Measurements from ENCODE around the gene PPP1R9B.
A peak's percentile ranks its signal among the peaks of the same experiment; 100 is the strongest.

PPP1R9B gene

DNA sequence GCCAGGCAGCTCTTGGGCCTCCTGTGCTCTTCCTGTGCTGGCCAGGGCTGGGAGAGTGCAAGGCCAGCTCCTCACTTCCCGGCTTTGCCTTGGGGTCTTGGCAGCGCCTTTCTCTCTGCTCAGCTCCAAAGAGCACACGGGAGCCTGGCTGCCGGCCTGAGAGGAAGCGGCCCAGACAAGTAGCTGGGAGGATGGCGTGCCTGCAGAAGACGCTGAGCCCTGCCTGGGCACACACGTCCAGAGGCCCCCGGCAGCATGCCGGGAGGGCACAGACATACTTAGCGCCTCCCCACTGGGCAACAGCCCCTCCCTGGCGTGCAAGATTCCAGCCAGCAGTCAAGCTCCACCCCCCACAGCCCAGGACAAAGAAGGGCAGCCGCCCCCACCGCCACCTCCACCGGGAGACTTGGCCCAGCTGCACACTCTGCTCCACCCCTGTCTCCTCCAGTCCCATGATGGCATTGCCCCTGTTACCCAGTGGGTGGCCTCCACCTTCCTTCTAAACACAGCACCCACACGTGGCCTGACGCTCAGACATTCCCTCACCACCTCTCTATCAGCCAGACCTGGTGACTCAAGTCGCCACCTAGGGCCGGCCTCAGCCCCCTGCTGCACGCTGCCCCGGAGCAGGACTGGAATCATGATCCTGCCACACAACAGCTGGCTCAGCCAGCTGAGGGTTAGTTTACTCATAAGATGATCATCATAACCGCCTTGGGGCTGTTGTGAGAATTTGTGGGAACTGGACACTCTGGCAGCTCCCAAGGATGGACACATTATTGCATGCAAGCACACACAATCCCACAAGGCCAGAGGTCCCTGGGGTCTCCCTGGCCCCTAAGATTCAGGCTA is 27.7 kb upstream of the PPP1R9B start:
- Histone ChIP-seq H3K4me3 (replicated peaks; ENCODE audit: low read depth, low read length) (no peak overlapping the region), H3K36me3 (ENCODE audit: control insufficient read depth, insufficient read depth, low read length) (no peaks in the 10 kb centered on the region), H3K27me3 (replicated peaks; ENCODE audit: control insufficient read depth, insufficient read depth, low read length) (no peaks in the 10 kb centered on the region)
- DNase-seq (ENCODE audit: extremely low read depth, insufficient read length), result peak; percentile 57
- TF ChIP-seq, protein P1, sequence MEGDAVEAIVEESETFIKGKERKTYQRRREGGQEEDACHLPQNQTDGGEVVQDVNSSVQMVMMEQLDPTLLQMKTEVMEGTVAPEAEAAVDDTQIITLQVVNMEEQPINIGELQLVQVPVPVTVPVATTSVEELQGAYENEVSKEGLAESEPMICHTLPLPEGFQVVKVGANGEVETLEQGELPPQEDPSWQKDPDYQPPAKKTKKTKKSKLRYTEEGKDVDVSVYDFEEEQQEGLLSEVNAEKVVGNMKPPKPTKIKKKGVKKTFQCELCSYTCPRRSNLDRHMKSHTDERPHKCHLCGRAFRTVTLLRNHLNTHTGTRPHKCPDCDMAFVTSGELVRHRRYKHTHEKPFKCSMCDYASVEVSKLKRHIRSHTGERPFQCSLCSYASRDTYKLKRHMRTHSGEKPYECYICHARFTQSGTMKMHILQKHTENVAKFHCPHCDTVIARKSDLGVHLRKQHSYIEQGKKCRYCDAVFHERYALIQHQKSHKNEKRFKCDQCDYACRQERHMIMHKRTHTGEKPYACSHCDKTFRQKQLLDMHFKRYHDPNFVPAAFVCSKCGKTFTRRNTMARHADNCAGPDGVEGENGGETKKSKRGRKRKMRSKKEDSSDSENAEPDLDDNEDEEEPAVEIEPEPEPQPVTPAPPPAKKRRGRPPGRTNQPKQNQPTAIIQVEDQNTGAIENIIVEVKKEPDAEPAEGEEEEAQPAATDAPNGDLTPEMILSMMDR (IDR thresholded peaks at IDR 0.05; ENCODE audit: insufficient read depth, low read length, poor library complexity, severe bottlenecking), result peak; percentile 85

DNA sequence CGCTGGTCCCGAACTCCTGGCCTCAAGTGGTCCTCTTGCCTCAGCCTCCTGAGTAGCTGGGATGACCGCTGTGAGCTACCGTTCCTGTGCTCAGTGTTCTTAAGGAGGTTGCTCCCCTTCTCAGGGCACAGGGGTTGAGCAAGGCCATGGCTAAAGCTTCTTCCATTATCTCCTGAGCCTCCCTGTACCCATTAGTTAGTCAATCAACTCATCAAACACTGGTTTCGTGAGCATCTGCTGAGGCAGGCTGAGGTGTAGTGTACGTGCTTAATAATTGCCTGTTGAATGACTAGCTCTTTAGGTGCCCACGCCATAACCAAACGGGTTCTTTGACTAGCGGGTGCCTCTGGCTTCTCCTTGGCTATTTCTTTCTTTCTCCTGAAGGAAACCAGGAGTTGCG is 27.0 kb upstream of the PPP1R9B start:
- no peaks in the 10 kb centered on the region for H3K27me3 ChIP-seq (replicated peaks; ENCODE audit: control insufficient read depth, insufficient read depth, low read length)
- H3K36me3 ChIP-seq (ENCODE audit: control insufficient read depth, insufficient read depth, low read length), result no peaks in the 10 kb centered on the region
- TF ChIP-seq, protein P1 (IDR thresholded peaks at IDR 0.05; ENCODE audit: insufficient read depth, low read length, poor library complexity, severe bottlenecking), result no peak
- H3K4me3 ChIP-seq (replicated peaks; ENCODE audit: low read depth, low read length), result no peak overlapping the region
- no peak for DNase-seq (ENCODE audit: extremely low read depth, insufficient read length)

DNA sequence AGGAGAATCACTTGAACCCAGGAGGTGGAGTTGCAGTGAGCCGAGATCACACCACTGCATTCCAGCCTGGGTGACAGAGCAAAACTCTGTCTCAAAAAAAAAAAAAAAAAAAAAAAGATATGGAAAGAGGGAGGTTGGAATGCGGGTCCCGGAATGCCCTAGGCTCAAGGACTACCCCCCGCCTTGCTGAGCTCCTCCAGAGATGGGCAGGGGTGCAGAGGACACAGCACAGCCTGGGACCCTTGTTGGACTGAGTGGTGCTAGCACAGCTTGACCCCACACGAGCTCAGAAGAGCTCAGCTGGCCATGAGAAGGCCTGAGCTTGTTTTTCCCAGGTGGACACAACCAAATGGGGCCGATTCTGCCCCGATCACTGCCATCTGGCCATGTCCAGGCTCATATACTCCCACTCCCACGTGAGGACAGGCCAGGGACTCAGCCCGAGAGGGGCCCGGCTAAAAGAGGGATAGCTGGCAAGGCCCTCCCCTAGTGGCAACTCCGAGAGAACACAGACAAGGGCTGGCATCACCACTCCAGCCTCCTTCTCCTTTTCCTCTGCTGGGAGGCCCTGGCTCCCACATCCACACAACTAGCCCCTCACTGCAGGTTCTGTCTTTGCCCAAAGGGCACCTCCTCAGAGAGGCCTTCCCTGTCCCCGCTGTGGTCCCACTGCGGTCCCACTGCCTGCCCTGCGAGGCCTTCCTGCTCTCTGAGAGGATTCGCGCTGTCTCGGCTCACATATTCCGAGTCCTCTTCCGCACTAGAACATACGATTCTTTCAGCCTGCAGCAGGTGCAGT is 26.3 kb upstream of the PPP1R9B start:
- Histone ChIP-seq H3K27me3 (replicated peaks; ENCODE audit: control insufficient read depth, insufficient read depth, low read length) (no peaks in the 10 kb centered on the region), H3K36me3 (ENCODE audit: control insufficient read depth, insufficient read depth, low read length) (no peaks in the 10 kb centered on the region), H3K4me3 (replicated peaks; ENCODE audit: low read depth, low read length) (no peak overlapping the region)
- no peak for DNase-seq (ENCODE audit: extremely low read depth, insufficient read length)
- TF ChIP-seq, protein P1 (IDR thresholded peaks at IDR 0.05; ENCODE audit: insufficient read depth, low read length, poor library complexity, severe bottlenecking), result no peak

DNA sequence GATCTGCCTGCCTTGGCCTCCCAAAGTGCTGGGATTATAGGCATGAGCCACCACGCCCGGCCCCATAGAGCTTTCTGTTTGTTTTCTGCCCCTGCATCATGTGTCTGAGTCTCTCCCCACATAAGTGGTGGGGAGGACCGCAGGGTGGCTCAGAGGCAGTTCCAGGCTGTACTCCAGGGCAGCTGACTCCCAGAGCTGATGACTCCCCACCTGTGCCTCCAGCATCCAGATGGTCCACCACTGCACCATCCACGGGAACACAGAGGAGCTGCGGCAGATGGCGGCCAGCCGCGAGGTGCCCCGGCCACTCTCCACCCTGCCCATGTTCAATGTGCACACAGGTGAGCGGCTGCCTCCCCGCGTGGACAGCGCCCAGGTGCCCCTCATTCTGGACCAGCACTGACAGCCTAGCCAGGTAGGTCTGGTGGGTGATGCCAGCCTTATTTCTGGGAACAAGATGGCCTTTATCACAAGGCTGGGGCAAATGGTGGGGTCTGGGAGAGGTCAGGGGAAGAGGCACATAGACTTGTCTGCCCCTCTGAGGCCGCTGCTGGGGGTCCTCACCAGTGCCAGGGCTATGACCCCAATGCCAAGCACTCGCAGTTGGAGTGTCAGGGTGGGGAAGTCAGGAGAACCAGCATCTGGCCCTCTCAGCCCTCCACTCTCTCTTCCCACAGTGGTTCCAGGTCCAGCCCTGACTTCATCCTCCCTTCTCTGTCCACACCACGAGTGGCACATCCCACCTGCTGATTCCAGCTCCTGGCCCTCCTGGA is 24.7 kb upstream of the PPP1R9B start:
- TF ChIP-seq, protein P1 (IDR thresholded peaks at IDR 0.05; ENCODE audit: insufficient read depth, low read length, poor library complexity, severe bottlenecking), result no peak
- H3K27me3 ChIP-seq (replicated peaks; ENCODE audit: control insufficient read depth, insufficient read depth, low read length), result no peaks in the 10 kb centered on the region
- no peaks in the 10 kb centered on the region for H3K36me3 ChIP-seq (ENCODE audit: control insufficient read depth, insufficient read depth, low read length)
- no peak for DNase-seq (ENCODE audit: extremely low read depth, insufficient read length)
- no peak overlapping the region for H3K4me3 ChIP-seq (replicated peaks; ENCODE audit: low read depth, low read length)

DNA sequence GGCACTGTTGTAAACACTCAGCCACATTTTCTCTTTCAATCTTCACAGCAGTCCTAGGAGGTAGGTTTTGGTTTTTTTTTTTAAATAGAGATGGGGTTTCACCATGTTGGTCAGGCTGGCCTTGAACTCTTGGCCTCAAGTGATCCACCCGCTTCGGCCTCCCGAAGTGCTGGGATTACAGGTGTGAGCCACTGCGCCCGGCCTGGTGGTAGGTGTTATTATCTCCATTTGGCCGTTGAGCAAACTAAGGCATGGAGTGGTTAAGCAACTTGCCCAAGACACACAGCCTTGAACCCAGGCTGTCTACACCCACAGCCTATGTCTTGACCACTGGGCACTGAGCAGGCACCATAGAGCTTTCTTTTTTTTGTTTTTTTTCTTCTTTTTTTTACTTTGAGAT is 24.0 kb upstream of the PPP1R9B start:
- no peak for DNase-seq (ENCODE audit: extremely low read depth, insufficient read length)
- TF ChIP-seq, protein P1 (IDR thresholded peaks at IDR 0.05; ENCODE audit: insufficient read depth, low read length, poor library complexity, severe bottlenecking), result no peak

More for the DNA sequence above, 24.0 kb upstream of the PPP1R9B start:
- Histone ChIP-seq H3K4me3 (replicated peaks; ENCODE audit: low read depth, low read length) (no peak overlapping the region), H3K36me3 (ENCODE audit: control insufficient read depth, insufficient read depth, low read length) (no peaks in the 10 kb centered on the region), H3K27me3 (replicated peaks; ENCODE audit: control insufficient read depth, insufficient read depth, low read length) (no peaks in the 10 kb centered on the region)
